IMR-90 (cell line): Measurements from ENCODE around the gene CPSF7. TPM values are rescaled to one million over a fixed set of nuclear protein-coding genes. Genes with fewer than 3 reads are reported as not detected.

Experiments
- ATAC-seq: fragments of 200-7000 bp; cut with Tn5 transposase; 2 replicates; pipeline ENCODE4 v1.9.1; 2020; ENCODE audit warnings: low read depth, mild to moderate bottlenecking, moderate library complexity
- BruUV-seq: library from RNA; stranded (reverse); fragments of 400-500 nt; replicated peaks from 2 replicates; lab custom pipeline; 2021; lab: Mats Ljungman, UMichigan
- CTCF ChIA-PET: fragments of 300-600 bp; formaldehyde crosslinking; extraction: SDS; loops from one replicate; lab custom pipeline; 2021; ENCODE audit warnings: antibody characterized with exemption; lab: Yijun Ruan, JAX
- POLR2A ChIA-PET: fragments of 300-600 bp; sonication (Branson Sonifier 250); formaldehyde crosslinking; loops from one replicate; lab custom pipeline; 2022; ENCODE audit warnings: antibody characterized with exemption; ENCODE audit not compliant: unreplicated experiment; lab: Charles Lee
- DNase-seq: peaks from one replicate; pipeline ENCODE4 v3.0.0; 2013
- H2AFZ ChIP-seq: replicated peaks from 2 replicates; pipeline ENCODE3; 2013; ENCODE audit warnings: low read length, mild to moderate bottlenecking; ENCODE audit not compliant: poor library complexity
- H2AK5ac ChIP-seq: 2 replicates; pipeline ENCODE4 v1.6.1; 2013; ENCODE audit warnings: low read depth, low read length, inconsistent platforms
- H2AK9ac ChIP-seq: replicated peaks from 2 replicates; pipeline ENCODE3; 2013; ENCODE audit warnings: mild to moderate bottlenecking, low read depth, low read length, moderate library complexity; ENCODE audit not compliant: poor library complexity
- H2BK120ac ChIP-seq: 2 replicates; pipeline ENCODE4 v1.6.1; 2013; ENCODE audit warnings: low read depth, low read length, inconsistent platforms
- H2BK15ac ChIP-seq: 3 replicates; pipeline ENCODE4 v1.6.1; 2013; ENCODE audit warnings: low read depth, low read length, inconsistent platforms
- H2BK20ac ChIP-seq: 2 replicates; pipeline ENCODE4 v1.6.1; 2013; ENCODE audit warnings: low read depth, mild to moderate bottlenecking, inconsistent platforms, low read length, moderate library complexity
- H2BK5ac ChIP-seq: 2 replicates; pipeline ENCODE4 v1.6.1; 2013; ENCODE audit warnings: mild to moderate bottlenecking, low read depth, low read length, inconsistent platforms; ENCODE audit not compliant: poor library complexity, severe bottlenecking
- H3K14ac ChIP-seq: replicated peaks from 2 replicates; pipeline ENCODE4 v1.6.1; 2013; ENCODE audit warnings: low read depth, low read length, inconsistent platforms
- H3K18ac ChIP-seq: 2 replicates; pipeline ENCODE4 v1.6.1; 2013; ENCODE audit warnings: low read depth, low read length, control low read depth
- H3K23ac ChIP-seq: 2 replicates; pipeline ENCODE4 v1.6.1; 2013; ENCODE audit warnings: low read depth, low read length, inconsistent platforms
- H3K27ac ChIP-seq: 2 replicates; pipeline ENCODE4 v1.5.1; 2013; ENCODE audit warnings: mild to moderate bottlenecking, control low read depth, low read length; ENCODE audit not compliant: insufficient read depth
- H3K27me3 ChIP-seq: 2 replicates; pipeline ENCODE4 v1.6.1; 2013; ENCODE audit warnings: low read length; ENCODE audit not compliant: control insufficient read depth, insufficient read depth
- H3K36me3 ChIP-seq: 2 replicates; pipeline ENCODE4 v1.6.1; 2013; ENCODE audit warnings: low read length, mixed read lengths; ENCODE audit not compliant: control insufficient read depth, insufficient read depth
- H3K4ac ChIP-seq: 2 replicates; pipeline ENCODE4 v1.6.1; 2013; ENCODE audit warnings: low read depth, low read length, inconsistent platforms
- H3K4me1 ChIP-seq: 2 replicates; pipeline ENCODE4 v1.6.1; 2013; ENCODE audit warnings: low read length, mixed read lengths; ENCODE audit not compliant: control insufficient read depth, insufficient read depth
- H3K4me2 ChIP-seq: 2 replicates; pipeline ENCODE4 v1.6.1; 2013; ENCODE audit warnings: low read depth, mild to moderate bottlenecking, control low read depth, low read length, moderate library complexity
- H3K4me3 ChIP-seq: 2 replicates; pipeline ENCODE4 v1.5.1; 2013; ENCODE audit warnings: low read depth, mild to moderate bottlenecking, control low read depth, low read length, moderate library complexity; ENCODE audit not compliant: insufficient read depth
- H3K56ac ChIP-seq: 2 replicates; pipeline ENCODE4 v1.6.1; 2013; ENCODE audit warnings: low read length, inconsistent platforms; ENCODE audit not compliant: insufficient read depth; ENCODE audit errors: extremely low read depth
- H3K79me1 ChIP-seq, 2 experiments: 2 replicates each; pipeline ENCODE4 v1.6.1; 2013; ENCODE audit warnings: low read length in 2 of 2, inconsistent platforms in 1 of 2, low read depth in 1 of 2
- H3K9ac ChIP-seq: 2 replicates; pipeline ENCODE4 v1.6.1; 2013; ENCODE audit warnings: low read depth, low read length, control low read depth
- H3K9me1 ChIP-seq: 2 replicates; pipeline ENCODE4 v1.6.1; 2013; ENCODE audit warnings: low read length, inconsistent platforms; ENCODE audit not compliant: insufficient read depth
- H3K9me3 ChIP-seq: 2 replicates; pipeline ENCODE4 v1.6.1; 2013; ENCODE audit warnings: low read length; ENCODE audit not compliant: control insufficient read depth, insufficient read depth
- H4K20me1 ChIP-seq: 2 replicates; pipeline ENCODE4 v1.6.1; 2013; ENCODE audit warnings: low read length, inconsistent platforms; ENCODE audit not compliant: insufficient read depth
- H4K5ac ChIP-seq: 2 replicates; pipeline ENCODE4 v1.6.1; 2013; ENCODE audit warnings: mild to moderate bottlenecking, low read depth, low read length, control low read depth
- H4K8ac ChIP-seq, 2 experiments: 2 replicates each; pipeline ENCODE4 v1.6.1; 2013; ENCODE audit warnings: low read depth in 2 of 2, low read length in 2 of 2, control low read depth in 1 of 2, inconsistent platforms in 1 of 2
- H4K91ac ChIP-seq: 2 replicates; pipeline ENCODE4 v1.6.1; 2013; ENCODE audit warnings: low read depth, low read length, inconsistent platforms; ENCODE audit not compliant: insufficient read depth
- BHLHE40 ChIP-seq: fragments of 150-350 bp; IDR thresholded peaks from 2 replicates; pipeline ENCODE4 v1.6.1; 2016; ENCODE audit warnings: mild to moderate bottlenecking, low read depth, low read length
- CEBPB ChIP-seq: IDR thresholded peaks from 2 replicates; pipeline ENCODE4 v1.6.1; 2012; ENCODE audit warnings: low read depth, low read length, improper control_type of control experiment
- CHD1 ChIP-seq: IDR thresholded peaks from 2 replicates; pipeline ENCODE4 v1.6.1; 2012; ENCODE audit warnings: low read depth, low read length, improper control_type of control experiment
- ELK1 ChIP-seq: fragments of 150-350 bp; IDR thresholded peaks from 2 replicates; pipeline ENCODE4 v1.6.1; 2016; ENCODE audit warnings: low read depth, mild to moderate bottlenecking, low read length, moderate library complexity, borderline replicate concordance
- FOS ChIP-seq: fragments of 150-350 bp; IDR thresholded peaks from 2 replicates; pipeline ENCODE4 v1.6.1; 2016; ENCODE audit warnings: low read depth, low read length
- MAFK ChIP-seq: IDR thresholded peaks from 2 replicates; pipeline ENCODE4 v1.6.1; 2012; ENCODE audit warnings: low read depth, low read length, improper control_type of control experiment
- MAZ ChIP-seq: IDR thresholded peaks from 2 replicates; pipeline ENCODE4 v1.6.1; 2012; ENCODE audit warnings: low read depth, mild to moderate bottlenecking, low read length, improper control_type of control experiment, moderate library complexity, borderline replicate concordance
- MXI1 ChIP-seq: IDR thresholded peaks from 2 replicates; pipeline ENCODE4 v1.6.1; 2012; ENCODE audit warnings: low read depth, mild to moderate bottlenecking, low read length, moderate library complexity, borderline replicate concordance
- NFE2L2 ChIP-seq: fragments of 150-350 bp; IDR thresholded peaks from 2 replicates; pipeline ENCODE4 v1.6.1; 2016; ENCODE audit warnings: low read depth, mild to moderate bottlenecking, low read length
- POLR2A ChIP-seq: IDR thresholded peaks from 2 replicates; pipeline ENCODE4 v1.6.1; 2012; ENCODE audit warnings: mild to moderate bottlenecking, low read depth, low read length
- RAD21 ChIP-seq: IDR thresholded peaks from 2 replicates; pipeline ENCODE4 v1.6.1; 2012; ENCODE audit warnings: low read length, improper control_type of control experiment
- RCOR1 ChIP-seq: IDR thresholded peaks from 2 replicates; pipeline ENCODE4 v1.6.1; 2012; ENCODE audit warnings: mild to moderate bottlenecking, low read length, improper control_type of control experiment; ENCODE audit not compliant: insufficient replicate concordance
- RFX5 ChIP-seq: IDR thresholded peaks from 2 replicates; pipeline ENCODE4 v1.8.0; 2012; ENCODE audit warnings: low read depth, mild to moderate bottlenecking, low read length, moderate library complexity
- SMC3 ChIP-seq: fragments of 150-350 bp; IDR thresholded peaks from 2 replicates; pipeline ENCODE4 v1.6.1; 2016; ENCODE audit warnings: low read depth, mild to moderate bottlenecking, antibody characterized with exemption, low read length, moderate library complexity
- USF2 ChIP-seq: fragments of 150-350 bp; IDR thresholded peaks from 2 replicates; pipeline ENCODE4 v1.6.1; 2017; ENCODE audit warnings: mild to moderate bottlenecking, antibody characterized with exemption, low read length, low read depth
- dilution Hi-C: fragments of 300-500 bp; cut with HindIII; formaldehyde crosslinking; loops from one replicate; pipeline ENCODE4 v1.14.3; 2018; ENCODE audit warnings: low sequenced_read_pairs; ENCODE audit not compliant: unreplicated experiment
- in situ Hi-C: fragments of 300-500 bp; cut with MboI; formaldehyde crosslinking; loops from 3 replicates; pipeline ENCODE4 v1.14.3; 2019; ENCODE audit warnings: low sequenced_read_pairs, inconsistent platforms, mixed read lengths
- intact Hi-C: fragments of 100-400 bp; cut with micrococcal nuclease; formaldehyde crosslinking; loops from 2 replicates; pipeline ENCODE4 v1.10.0; 2022
- polyA plus RNA-seq, 3 experiments: library from polyadenylated mRNA; depleted of rRNA; stranded (reverse); fragments of >200 nt; gene quantifications; 2 replicates each; pipeline ENCODE4 v1.2.3, GENCODE V29; 2012; ENCODE audit warnings: low replicate concordance in 1 of 3
- total RNA-seq: library from RNA; depleted of rRNA; stranded (reverse); fragments of >200 nt; gene quantifications from 2 replicates; pipeline ENCODE4 v1.2.3, GENCODE V29; 2012
- TF ChIP-seq, protein P1 (sequence below): conservative IDR thresholded peaks from 2 replicates; pipeline ENCODE4 v1.5.1; 2012; ENCODE audit warnings: mild to moderate bottlenecking, low read depth, low read length, improper control_type of control experiment

The CPSF7 gene
- total and polyA plus RNA-seq, 2 of the 4 experiments (the other 2 are of a cell fraction), result 9.5 to 55.2 TPM

- CTCF ChIA-PET, result interaction anchor here (1.0 kb wide), 1 partner anchor 17 kb away, joined by 5 read pairs; no protein-coding TSS in a partner anchor
These were observed 11.6 kb downstream of the CPSF7 start for GRCh38 chr11:61418136-61418535.

More at GRCh38 chr11:61418136-61418535, 11.6 kb downstream of the CPSF7 start:
- Histone ChIP-seq H2AK9ac (no peak overlapping the region), H4K91ac (no peak overlapping the region), H3K4me1 (no peaks in the 10 kb centered on the region), H3K23ac (no peak overlapping the region), H2AFZ (no peak overlapping the region), H3K27ac (no peak overlapping the region), H3K79me1 (peaks cover 22 to 40% of the 10 kb centered on the region in 2 experiments), H4K5ac (no peak overlapping the region), H3K9me1 (no peaks in the 10 kb centered on the region), H2BK15ac (no peak overlapping the region), H3K4me2 (no peak overlapping the region), H3K4ac (no peak overlapping the region), H3K56ac (no peak overlapping the region), H3K4me3 (no peak overlapping the region), H2BK120ac (no peak overlapping the region), H2BK5ac (no peak overlapping the region), H2AK5ac (no peak overlapping the region), H3K9me3 (no peaks in the 10 kb centered on the region), H3K9ac (no peak overlapping the region), H4K20me1 (peaks cover 36% of the 10 kb centered on the region), H3K18ac (no peak overlapping the region), H3K36me3 (peaks cover 66% of the 10 kb centered on the region), H3K27me3 (no peaks in the 10 kb centered on the region), H2BK20ac (no peak overlapping the region), H4K8ac (no peak overlapping the region), H3K14ac (no peak overlapping the region)
- POLR2A ChIA-PET, result no interaction called here
- no peak for ATAC-seq
- in situ Hi-C loops (no loop called here), intact Hi-C loops (no loop called here), dilution Hi-C loops (no loop called here)
- BruUV-seq, result no TSS peak
- peak; percentile 20 for DNase-seq
- no peak for TF ChIP-seq BHLHE40
- no peak for TF ChIP-seq MAFK
- no peak for TF ChIP-seq USF2
- no peak for TF ChIP-seq CHD1
- TF ChIP-seq ELK1, result no peak
- TF ChIP-seq MXI1, result no peak
- no peak for TF ChIP-seq RFX5
- no peak for TF ChIP-seq RAD21
- no peak for TF ChIP-seq NFE2L2
- TF ChIP-seq SMC3, result no peak
- TF ChIP-seq CEBPB, result no peak
- TF ChIP-seq, protein P1, sequence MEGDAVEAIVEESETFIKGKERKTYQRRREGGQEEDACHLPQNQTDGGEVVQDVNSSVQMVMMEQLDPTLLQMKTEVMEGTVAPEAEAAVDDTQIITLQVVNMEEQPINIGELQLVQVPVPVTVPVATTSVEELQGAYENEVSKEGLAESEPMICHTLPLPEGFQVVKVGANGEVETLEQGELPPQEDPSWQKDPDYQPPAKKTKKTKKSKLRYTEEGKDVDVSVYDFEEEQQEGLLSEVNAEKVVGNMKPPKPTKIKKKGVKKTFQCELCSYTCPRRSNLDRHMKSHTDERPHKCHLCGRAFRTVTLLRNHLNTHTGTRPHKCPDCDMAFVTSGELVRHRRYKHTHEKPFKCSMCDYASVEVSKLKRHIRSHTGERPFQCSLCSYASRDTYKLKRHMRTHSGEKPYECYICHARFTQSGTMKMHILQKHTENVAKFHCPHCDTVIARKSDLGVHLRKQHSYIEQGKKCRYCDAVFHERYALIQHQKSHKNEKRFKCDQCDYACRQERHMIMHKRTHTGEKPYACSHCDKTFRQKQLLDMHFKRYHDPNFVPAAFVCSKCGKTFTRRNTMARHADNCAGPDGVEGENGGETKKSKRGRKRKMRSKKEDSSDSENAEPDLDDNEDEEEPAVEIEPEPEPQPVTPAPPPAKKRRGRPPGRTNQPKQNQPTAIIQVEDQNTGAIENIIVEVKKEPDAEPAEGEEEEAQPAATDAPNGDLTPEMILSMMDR, result no peak
- no peak for TF ChIP-seq MAZ
- no peak for TF ChIP-seq RCOR1
- TF ChIP-seq POLR2A, result no peak
- TF ChIP-seq FOS, result no peak
